Measurements from ENCODE around the gene FGFR2.

Gene FGFR2

GRCh38 chr10:121484401-121484800, 113.8 kb downstream of the FGFR2 start:
- no peak for DNase-seq

GRCh38 chr10:121481180-121481579, 117.1 kb downstream of the FGFR2 start:
- no peak for DNase-seq

GRCh38 chr10:121478556-121478955, 119.7 kb downstream of the FGFR2 start:
- DNase-seq = no peak

- no peak for DNase-seq
Observed at GRCh38 chr10:121469797-121470606, 128.2 kb downstream of the FGFR2 start.

- no peak for DNase-seq
Observed at GRCh38 chr10:121468726-121469125, 129.5 kb downstream of the FGFR2 start.

GRCh38 chr10:121466424-121466823, 131.8 kb downstream of the FGFR2 start:
- DNase-seq = no peak

GRCh38 chr10:121465215-121465614, 133.0 kb downstream of the FGFR2 start:
- DNase-seq = no peak

- no peak for DNase-seq
Observed at GRCh38 chr10:121464517-121464916, 133.7 kb downstream of the FGFR2 start.

GRCh38 chr10:121462955-121463354, 135.3 kb downstream of the FGFR2 start:
- DNase-seq = no peak

GRCh38 chr10:121462281-121462680, 136.0 kb downstream of the FGFR2 start:
- no peak for DNase-seq

GRCh38 chr10:121461307-121461706, 136.9 kb downstream of the FGFR2 start:
- no peak for DNase-seq

- DNase-seq = no peak
Observed at GRCh38 chr10:121460733-121461132, 137.5 kb downstream of the FGFR2 start.

- DNase-seq = no peak
Observed at GRCh38 chr10:121459622-121460453, 138.4 kb downstream of the FGFR2 start.

GRCh38 chr10:121459279-121459621, 139.0 kb downstream of the FGFR2 start:
- DNase-seq = no peak

GRCh38 chr10:121457729-121458128, 140.5 kb downstream of the FGFR2 start:
- no peak for DNase-seq

GRCh38 chr10:121455377-121455776, 142.9 kb downstream of the FGFR2 start:
- DNase-seq = no peak

- no peak for DNase-seq
Observed at GRCh38 chr10:121454781-121455180, 143.5 kb downstream of the FGFR2 start.

GRCh38 chr10:121453160-121453559, 145.1 kb downstream of the FGFR2 start:
- no peak for DNase-seq

- no peak for DNase-seq
Observed at GRCh38 chr10:121452581-121452980, 145.7 kb downstream of the FGFR2 start.

GRCh38 chr10:121450247-121450646, 148.0 kb downstream of the FGFR2 start:
- no peak for DNase-seq

- DNase-seq = no peak
Observed at GRCh38 chr10:121449482-121449924, 148.7 kb downstream of the FGFR2 start.

- DNase-seq = no peak
Observed at GRCh38 chr10:121448766-121449421, 149.3 kb downstream of the FGFR2 start.

- no peak for DNase-seq
Observed at GRCh38 chr10:121444520-121445165, 153.6 kb downstream of the FGFR2 start.

All from CD4-positive, alpha-beta T cell treated with Interleukin-15 for 1 hour (primary cell).